Kidney tubule cell (primary cell): ENCODE results near the gene SLC4A2.

Experiments
- DNase-seq: peaks from one replicate; pipeline ENCODE4 v3.0.0-alpha.2; 2018; ENCODE audit warnings: low spot score

SLC4A2 gene

GRCh38 chr7:151045967-151046366 lies 13.4 kb upstream of the SLC4A2 start:
- no peak for DNase-seq

GRCh38 chr7:151046603-151047573 lies 12.5 kb upstream of the SLC4A2 start:
- DNase-seq: no peak

GRCh38 chr7:151047976-151048815 lies 11.2 kb upstream of the SLC4A2 start, which contains the start of gene ASIC3:
ASIC3 (plus strand) TSS chr7:151048531; CDS start chr7:151048886, 355 bp downstream.
- no peak for DNase-seq

GRCh38 chr7:151048911-151049463 lies 10.4 kb upstream of the SLC4A2 start:
- DNase-seq: no peak

GRCh38 chr7:151051108-151051507 lies 8.3 kb upstream of the SLC4A2 start:
- DNase-seq: peak; percentile 64

GRCh38 chr7:151053096-151053495 lies 6.3 kb upstream of the SLC4A2 start:
- DNase-seq: no peak

DNA sequence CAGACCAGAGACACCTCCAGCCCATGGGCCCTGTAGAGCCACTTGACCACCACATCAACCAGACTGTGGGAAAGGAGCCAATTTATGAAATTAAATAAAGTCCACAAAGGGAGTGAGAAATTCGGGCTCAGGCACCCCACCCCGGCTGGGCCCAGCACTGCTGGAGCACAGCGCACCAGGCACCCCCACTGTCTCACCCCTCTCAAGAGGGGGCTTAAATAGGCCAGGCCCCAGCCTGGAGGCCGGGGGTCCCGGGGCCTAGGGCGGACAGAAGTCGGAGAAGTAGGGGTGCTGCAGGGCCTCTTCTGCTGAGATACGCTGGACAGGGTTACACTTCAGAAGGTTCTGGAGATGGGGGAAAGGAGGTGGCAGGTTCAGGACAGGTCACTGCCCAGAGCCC lies 5.6 kb upstream of the SLC4A2 start:
- no peak for DNase-seq

DNA sequence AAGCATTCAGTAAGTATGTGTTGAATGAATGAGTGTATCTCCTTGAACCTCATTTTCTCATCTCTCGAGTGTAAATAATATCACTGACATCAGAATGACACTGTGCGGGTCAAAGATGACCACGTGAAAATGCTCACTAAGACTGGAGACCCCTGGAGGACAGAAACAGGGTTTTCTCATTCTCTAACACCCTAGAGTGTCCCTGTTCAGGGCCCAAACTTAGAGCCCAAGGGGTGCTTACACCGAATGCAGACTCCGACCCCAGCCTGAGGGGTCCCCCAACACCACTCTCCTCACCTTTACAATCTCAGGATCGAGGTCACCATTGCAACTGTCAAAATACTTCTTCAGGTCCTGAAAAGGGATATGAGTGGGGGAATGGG lies 3.1 kb upstream of the SLC4A2 start:
- DNase-seq: no peak

DNA sequence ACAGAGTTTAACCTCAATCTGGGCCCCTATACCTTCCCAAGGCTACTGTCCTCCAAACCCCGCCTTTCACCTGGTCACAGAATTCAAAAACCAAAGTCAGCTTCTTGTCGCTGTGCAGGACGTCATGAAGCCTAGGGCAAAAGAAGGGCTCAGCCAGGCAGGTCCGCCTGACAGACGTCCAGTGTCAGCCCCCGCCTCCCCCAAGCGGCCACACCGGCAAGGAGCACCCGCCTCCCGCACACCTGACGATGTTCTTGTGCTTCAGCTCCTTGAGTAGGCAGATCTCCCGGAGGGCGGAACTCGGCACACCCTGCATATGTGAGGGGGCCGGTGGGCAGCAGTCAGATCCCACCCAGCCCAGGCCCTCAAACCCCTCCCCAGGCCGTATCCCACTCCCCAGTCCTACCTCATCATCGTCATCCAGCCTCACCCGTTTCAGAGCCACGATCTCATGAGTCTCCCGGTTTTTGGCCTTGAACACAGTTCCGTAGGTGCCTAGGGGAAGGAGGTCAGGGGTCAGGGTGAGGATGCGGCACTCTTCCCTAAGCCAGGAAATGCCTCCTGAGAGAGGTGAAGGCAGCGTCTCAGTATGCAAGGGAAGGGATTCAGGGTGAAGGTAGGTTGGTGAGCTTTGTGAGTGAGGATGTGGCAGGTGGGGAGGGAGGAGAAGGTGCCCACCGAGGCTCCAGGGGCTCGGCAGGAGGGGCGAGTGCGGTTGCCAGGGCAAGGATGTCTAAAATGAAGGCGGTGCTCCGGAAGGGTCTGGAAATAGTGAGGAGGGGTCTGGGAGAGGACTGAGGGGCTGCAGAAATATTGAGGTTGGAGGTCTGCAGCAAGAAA lies 2.5 kb upstream of the SLC4A2 start:
- DNase-seq: peak; percentile 26

DNA sequence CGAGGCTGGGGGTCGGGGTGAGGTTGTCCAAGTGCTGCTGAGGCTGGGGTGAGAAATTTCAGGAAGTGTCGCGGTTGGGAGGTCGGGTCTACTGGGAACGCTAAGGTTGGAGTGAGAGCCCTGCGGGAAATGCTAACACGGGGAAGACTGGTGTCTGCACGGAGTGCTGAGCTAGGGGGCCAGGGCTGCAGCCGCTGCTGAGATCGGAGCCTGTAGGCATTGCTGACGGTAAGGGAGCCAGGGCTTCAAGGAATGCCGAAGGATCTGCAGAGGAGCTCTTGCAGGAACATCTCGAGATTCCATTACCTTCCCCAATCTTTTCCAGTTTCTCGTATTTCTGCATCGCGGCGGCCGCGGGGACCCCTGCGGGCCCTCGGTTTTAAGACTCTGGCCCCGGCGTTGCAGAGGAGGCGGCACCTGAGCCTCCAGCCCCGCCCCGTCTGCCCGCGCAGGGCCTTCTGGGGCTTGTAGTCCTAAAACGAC lies 1.8 kb upstream of the SLC4A2 start, which contains the start of gene CDK5:
Gene CDK5 (minus strand): TSS at position 392 of the 483 bp plus-strand sequence. CDS start 49 bp downstream, at position 343.
- DNase-seq: no peak

DNA sequence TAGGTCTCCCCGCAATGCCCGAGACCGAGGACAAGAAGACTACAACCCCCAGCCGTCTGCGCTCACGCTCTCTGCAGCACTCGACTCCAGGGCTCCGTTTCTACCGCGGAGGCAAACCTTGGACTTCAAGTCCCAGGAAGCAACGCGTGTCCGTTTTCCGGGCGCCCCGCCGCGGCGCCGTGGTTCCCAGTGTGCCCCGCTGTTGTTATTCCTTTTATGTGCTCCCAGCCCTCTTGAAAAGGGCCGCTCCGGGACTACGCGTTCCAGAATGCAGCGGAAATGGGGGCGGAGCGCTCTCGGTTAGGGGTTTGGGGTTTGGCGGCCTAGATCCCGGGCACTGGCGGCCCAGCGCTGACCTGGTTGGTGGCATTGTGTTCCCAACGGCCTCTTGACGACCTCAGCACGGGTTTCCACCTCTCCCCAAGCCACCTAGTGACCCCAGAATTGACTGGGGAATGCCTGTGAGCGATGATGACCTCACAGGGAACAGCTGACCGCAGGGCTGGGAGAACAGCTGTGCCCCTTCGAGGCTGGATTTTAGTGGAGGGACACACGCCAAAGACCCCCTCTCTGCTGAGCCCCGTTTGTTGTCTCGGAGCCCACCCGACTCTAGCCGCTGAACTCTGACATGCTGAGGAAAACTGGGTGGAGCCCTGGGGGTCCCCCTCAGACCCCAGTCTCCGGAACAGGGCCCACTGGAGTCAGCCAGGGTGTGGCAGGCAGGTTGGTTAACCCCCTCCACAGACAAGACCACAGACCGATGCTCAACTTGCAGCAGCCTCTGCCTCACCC lies 1.2 kb upstream of the SLC4A2 start:
- peak; percentile 100 for DNase-seq

DNA sequence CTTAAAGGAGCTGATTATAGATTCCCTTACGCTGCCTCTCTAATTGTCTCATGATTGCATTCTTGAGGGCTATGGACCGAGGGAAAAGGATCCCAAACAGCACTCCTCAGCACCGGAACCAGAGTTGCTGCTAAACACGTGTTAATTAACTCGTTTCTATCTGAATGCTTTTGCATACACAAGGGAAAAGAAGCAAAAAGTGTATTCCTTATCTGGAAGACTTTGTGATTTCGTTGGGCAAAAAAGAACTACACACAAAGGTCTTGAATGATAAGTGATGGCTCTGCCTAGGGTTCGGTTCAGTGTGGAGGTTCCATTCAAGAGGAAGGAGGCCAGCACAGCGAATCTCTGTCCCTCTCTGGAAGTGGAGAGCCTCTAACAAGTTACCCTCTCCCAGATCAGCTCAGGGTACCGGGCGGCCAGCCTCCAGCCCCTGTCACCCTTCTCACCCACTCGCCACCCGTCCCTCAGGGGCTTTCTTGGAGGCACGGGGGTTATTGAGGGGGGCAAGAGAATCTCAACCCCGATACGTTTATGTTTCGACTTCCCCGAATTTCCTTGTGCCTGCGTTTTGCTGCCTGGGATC lies 515 bp upstream of the SLC4A2 start:
- DNase-seq: peak; percentile 47

- peak; percentile 17 for DNase-seq
Observed at GRCh38 chr7:151060113-151060415, 675 bp downstream of the SLC4A2 start.

GRCh38 chr7:151060416-151061212 lies 1.2 kb downstream of the SLC4A2 start:
- peak; percentile 80 for DNase-seq

GRCh38 chr7:151061213-151062110 lies 2.1 kb downstream of the SLC4A2 start:
- DNase-seq: no peak

GRCh38 chr7:151062111-151062398 lies 2.7 kb downstream of the SLC4A2 start:
- no peak for DNase-seq

GRCh38 chr7:151062399-151063211 lies 3.2 kb downstream of the SLC4A2 start:
- DNase-seq: peak; percentile 97

DNA sequence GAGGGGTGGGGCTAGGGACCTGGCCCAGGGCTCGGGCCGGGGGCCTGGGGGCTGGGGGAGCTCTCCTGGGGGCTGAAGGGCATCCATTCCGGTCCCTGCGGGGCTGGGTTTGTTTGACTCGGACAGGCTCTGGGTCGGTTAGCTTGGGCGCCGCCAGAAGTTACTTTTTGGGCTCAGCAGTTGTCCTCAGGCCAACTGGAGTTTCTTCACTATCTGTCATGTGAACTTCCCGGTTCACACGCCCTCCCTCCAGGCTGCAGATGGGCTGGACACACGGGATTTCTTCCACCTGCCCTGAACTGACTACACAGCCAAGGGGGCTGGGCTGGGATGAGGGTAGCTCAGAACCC lies 3.8 kb downstream of the SLC4A2 start:
- DNase-seq: peak; percentile 67
